Effector CD4-positive, alpha-beta T cell (primary cell): ENCODE measurements around the gene SLC25A38.

Source experiments
- DNase-seq: peaks from one replicate; pipeline ENCODE4 v3.0.0-alpha.2; 2020

SLC25A38 gene

DNA sequence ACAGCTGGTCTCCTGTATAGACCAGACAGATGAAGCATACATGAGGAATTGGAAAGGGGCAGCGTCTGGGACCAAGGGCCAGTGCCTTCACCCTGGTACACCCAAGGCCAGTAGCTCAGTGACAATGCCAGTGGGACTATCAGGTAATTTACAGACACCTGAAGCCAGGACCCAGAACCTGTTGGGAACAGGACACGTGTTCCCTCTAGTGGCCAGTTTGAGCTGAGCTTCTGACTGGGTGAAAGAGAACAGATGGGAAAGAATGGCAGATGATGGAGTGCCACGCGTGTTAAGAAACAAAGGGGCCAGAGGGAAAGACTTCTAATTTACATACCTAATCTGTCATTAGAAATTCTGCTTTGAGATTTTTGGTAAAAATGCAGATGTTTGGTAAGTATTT, 5.1 kb upstream of the SLC25A38 start:
- DNase-seq = peak; percentile 50

DNA sequence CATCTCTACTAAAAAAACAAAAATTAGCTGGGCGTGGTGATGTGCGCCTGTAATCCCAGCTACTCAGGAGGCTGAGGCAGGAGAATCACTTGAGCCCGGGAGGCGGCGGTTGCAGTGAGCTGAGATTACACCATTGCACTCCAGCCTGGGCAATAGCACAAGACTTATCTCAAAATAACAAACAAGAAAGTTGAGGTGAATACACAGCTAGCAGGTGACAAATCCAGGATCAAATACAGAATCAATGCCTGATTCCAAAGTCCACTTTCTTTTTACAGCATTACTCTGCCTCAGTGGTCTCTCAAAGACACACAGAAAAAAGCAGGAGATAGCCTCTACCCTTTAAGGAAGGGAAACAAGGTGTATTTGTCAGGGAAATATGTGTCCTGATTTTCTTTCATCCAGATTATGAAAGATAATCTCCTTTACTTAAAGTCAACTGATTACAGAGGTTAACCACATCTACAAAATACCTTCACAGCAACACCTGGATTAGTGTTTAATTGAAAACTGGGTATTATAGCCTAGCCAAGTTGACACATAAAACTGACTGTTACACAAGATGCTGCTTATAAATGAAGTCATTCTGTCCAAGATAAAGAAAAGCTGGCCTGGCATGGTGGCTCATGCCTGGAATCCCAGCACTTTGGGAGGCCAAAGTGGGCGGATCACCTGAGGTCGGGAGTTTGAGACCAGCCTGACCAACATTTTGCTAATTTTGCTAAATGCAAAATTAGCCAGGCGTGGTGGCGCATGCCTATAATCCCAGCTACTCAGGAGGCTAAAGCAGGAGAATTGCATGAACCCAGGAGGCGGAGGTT, 4.0 kb upstream of the SLC25A38 start:
- DNase-seq = no peak

DNA sequence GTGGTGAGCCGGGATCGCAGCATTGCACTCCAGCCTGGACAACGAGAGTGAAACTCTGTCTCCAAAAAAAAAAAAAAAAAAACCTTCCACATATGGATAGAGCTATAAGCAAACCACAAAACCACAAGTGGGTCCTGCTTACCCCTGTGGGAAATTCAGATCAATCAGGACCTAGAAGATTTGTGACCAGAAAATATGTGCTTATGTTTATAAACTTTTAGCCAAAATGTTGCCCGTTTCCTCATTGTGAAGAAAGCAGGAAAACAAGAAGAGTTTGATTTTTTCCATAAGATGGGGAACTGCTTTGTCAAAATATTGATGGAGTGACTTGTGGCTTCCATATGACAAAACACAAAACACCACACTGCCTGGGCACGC, 3.4 kb upstream of the SLC25A38 start:
- DNase-seq = no peak

DNA sequence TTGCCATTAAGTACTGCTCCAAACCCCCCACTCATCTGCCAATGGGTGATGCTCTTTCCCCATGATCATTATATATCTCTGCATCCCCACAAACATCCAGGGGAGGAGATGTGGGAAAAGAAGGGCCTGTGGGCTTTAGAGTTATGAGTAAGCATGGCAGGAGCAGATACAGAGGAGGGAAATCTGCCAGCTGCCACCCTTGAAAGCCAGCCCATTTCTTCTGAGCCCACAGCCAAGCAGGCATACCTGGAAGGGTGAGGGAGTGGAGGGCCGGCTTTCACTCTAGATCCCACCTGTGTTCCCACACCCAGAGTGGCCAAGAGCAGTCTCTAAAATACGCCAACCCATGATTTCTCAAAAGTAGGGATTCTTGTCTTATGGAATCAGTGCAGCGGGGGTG, 1.7 kb upstream of the SLC25A38 start:
- no peak for DNase-seq

DNA sequence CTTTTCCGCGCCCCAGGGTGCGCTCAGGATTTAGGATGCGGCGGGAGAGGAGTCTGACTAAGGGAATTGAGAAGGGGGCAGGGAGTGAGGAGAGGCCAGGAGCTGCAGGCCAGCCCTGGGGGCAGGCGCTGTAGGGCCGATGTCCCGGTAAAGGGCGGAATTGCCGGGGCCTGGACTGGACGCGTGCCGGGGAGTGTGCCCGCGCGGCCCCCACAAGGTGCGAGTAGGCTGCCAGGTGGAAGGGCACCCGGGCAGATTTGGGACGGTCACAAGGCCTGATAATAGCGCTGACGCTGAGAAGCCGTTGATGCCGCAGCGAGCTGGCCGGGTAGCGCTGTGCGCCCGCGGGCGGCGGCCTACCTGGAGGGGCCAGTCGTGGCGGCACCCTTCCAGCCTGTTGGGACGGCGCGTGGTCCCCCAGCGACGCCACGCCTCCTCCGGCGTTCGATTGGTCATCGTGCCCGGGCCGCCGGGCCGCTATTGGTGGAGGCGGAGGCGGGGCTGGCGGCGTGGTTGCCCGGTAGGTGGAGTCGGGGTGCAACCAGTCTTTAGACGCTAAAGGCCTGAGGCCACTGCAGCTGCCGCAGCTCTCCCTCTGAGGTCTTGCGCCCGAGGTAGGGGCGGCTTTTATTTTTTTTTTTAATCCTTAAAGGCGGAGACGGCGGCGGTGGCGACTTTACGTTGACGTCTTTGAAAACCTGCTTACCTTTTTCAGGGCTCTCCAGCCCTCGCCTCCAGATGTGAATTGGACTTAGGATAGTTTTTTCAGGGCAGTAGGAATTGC, 903 bp downstream of the SLC25A38 start:
- peak; percentile 91 for DNase-seq

DNA sequence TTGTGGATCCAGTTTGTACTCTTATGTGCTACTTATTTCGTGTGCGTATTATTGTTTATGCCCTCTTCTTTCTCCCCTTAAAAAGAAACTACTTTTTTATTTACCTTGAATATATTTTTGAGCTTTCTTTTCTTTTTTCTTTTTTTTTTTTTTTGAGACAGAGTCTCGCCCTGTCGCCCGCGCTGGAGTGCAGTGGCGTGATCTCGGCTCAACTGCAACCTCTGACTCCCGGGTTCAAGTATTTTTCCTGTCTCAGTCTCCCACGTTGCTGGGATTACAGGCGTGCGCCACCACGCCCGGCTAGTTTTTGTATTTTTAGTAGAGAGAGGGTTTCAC, 1.5 kb downstream of the SLC25A38 start:
- no peak for DNase-seq

DNA sequence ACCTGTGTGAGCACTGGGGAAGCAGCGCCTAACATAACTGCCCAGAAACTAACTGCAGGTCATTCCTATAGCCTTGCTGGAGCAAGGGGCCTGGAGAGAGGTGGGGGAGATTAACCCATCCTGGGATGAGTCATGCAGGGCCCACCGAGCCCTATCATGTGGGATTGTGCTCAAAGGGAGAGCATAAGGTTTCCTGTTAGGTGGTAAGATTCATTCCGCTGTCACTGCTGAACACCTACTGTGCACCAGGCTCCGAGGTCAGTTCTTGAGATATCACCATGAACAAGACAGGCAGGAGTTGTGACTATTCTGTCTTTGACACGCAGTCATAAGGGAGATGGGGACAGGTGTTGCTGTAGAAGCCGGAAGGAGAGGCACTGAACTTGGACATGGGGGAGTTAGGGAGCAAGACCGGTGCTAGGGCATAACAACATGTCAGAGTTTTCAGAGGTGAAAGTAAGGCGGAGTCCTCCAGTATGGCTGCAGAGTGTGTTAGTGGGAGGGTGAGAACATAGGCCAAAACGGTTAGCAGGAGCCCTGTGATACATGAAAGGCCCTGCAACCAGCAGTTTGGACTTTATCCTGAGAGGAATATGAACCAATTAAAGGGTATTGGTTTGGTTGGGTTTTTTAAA, 2.4 kb downstream of the SLC25A38 start:
- DNase-seq = no peak

DNA sequence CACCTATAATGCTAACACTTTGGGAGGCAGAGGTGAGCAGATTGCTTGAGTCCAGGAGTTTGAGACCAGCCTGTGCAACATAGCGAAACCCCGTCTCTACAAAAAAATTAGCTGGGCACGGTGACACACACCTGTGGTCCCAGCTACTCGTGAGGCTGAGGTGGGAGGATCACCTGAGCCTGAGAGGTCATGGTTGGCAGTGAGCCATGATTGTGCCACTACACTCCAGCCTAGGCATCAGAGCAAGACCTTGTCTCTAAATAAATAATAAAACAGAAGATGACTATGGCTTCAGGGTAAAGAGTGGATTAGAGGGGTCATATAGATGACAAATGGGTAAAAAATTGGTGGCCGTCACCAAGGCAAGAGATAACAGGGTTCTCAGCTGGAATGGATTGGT, 3.1 kb downstream of the SLC25A38 start:
- DNase-seq = no peak

DNA sequence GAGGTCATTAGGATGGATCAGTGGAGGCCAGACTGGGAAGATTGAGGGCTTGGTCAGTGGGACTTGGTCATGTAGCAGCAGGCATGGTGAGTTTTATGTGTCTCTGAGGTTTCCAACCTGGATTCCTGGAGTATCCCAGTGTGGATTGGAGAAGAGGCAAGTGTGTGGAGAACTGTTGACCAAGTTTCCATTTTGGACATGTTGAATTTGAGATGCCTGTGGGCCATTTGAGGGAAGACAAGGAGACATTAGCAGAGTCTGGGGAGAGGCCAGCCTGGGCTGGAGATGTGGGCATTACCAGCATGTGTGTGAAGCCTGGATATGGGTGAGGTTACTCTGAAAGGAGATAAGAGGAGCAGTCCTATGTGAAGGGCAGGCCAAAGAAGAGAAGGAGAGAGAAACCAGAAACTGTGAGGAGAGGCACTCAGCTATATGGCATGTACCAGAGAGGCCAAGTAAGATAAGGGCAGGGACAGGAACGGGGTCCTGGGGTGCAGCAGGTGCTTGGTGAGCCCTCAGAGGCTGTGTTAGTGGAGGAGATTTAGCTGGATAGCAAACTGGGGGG, 4.3 kb downstream of the SLC25A38 start:
- no peak for DNase-seq

DNA sequence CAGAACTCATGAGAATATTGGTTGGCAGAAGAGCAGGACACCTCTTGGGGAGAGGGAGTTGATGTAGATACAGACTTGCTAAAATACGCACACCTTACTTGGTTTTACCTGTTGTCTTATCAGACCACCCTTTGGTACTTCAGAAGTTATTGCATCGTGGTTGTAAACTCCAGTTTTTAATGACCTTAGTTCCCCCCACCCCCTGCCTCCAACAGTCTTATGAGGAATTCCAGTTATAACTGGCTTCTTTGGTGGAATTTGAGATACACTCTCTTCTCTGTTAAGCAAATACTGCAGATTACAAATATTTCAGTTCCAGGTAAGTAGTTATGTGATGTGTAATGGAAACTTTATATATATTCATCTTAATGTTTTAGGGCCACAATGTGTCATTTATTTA, 5.0 kb downstream of the SLC25A38 start:
- DNase-seq = no peak

DNA sequence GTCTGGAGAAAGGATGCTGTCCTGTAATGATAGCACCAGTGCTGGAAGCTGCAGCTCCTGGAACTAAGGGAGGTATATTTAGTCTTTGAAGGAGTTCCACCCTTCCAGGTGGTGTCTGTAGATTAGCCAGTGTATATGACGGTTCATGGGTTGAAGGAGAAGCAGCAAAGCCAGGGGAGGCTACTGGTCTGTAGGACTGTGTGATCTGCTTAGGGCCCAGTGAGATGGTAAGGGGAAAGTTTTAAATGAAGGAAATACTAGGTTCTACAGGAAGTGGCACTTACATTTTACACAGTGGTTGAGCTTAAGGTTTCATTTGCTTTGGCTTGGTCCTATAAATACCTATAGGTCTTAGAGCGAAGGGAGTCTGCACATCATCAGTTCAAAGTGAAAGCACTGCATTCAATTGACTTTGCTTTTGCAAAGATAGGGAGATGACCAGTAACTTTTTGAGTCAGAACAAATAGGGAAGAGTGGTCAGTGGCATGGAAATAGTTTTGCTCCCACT, 5.6 kb downstream of the SLC25A38 start:
- DNase-seq = no peak

DNA sequence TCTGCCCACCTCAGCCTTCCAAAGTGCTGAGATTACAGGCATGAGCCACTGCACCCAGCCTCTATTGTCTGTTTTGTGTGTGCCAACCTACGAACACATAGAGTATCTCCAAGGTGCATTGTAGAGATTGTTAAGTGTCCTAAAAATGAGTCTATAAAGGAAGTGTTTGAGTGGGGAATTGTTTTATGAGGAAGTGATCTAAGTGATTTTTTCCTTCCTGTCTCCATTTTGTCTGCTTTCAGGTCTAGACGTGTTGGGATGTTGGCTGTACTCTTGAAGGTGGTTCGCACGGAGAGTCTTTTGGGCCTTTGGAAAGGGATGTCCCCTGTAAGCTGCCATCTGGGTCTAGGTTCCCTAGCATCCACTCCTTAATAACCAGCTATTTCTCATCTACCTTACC, 7.0 kb downstream of the SLC25A38 start:
- no peak for DNase-seq

DNA sequence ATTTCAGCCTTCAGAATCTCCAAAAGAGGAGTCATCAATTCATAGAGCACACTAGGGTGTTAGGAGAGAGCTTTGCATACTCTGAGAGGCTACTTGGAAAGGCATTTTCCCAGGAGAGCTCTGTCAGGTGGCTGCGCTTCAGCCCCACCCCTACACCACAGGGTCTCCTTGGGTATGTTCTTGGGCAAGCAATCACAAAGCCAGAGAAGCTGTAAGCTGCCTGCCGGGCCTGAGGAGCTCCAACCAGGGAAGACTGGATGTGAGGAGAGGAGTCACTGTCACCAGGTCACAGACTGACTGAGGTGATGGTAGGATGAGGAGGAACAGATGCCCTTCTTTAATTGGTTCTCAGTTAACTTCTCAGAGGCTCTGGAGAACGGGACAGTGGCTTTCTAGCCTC, 13.5 kb downstream of the SLC25A38 start:
- DNase-seq = no peak

DNA sequence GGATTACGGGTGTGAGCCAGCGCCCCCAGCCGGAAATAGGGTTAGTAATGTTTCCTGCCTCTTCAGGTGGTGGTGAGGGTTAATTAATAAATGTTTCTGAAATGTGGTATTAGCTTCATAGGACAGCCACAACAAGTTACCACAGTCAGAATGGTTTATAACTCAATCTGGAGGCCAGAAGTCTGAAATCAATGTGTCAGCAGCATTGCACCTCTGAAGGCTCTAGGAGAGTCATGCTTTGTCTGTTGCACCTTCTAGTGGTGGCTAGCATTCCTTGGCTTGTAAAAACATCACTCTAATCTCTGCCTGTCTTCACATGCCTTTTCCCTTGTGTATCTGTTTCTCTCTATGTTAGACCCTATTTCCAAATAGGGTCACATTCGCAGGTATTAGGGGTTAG, 15.5 kb downstream of the SLC25A38 start:
- DNase-seq = no peak

DNA sequence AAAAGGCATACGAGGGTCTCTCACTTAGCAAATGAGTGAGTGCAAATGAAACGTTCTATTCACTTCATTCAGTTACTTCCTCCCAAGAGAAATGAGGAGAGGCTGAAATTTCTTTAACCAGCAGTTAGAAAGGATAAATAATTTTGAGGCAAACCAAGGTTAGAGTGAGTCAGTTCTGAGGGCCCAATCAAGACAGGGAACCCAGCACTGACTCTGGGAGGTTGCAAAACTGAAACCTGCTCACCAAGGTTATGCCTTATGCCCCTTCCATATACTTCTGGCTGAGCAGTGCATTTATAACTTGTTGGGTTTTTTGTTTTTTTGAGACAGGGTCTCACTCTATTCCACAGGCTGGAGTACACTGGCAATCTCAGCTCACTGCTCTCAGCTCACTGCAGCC, 18.8 kb downstream of the SLC25A38 start:
- DNase-seq = no peak

DNA sequence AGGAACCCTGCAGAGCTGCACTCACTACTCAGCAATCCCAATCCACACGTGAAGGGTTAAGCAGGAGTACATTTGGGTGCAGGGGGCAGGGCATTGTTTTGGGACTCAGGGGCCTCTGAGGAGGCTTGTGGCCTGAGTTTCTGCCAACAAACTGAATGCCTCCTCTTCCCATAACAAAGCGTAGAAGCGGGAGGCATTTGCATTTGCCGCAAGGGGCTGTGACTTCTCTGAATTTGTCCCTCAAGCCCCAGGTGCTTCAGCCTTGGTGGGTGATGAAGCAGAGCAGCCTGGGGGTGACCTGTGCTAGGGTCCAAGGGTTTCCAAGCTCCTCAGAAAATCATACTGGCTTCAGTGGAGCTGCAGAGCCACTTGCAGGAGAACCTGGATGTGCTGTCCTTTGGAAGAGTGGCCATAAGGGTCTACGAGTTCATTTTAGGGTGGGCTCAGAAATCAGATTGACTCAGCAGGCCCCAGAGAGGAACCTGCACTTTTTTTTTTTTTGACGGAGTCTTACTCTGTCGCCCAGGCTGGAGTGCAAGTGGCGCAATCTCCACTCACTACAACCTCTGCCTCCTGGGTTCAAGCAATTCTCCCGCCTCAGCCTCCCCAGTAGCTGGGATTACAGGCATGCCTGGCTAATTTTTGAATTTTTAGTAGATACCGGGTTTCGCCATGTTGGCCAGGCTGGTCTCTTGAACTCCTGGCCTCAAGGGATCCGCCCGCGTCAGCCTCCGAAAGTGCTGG, 21.9 kb downstream of the SLC25A38 start:
- no peak for DNase-seq

DNA sequence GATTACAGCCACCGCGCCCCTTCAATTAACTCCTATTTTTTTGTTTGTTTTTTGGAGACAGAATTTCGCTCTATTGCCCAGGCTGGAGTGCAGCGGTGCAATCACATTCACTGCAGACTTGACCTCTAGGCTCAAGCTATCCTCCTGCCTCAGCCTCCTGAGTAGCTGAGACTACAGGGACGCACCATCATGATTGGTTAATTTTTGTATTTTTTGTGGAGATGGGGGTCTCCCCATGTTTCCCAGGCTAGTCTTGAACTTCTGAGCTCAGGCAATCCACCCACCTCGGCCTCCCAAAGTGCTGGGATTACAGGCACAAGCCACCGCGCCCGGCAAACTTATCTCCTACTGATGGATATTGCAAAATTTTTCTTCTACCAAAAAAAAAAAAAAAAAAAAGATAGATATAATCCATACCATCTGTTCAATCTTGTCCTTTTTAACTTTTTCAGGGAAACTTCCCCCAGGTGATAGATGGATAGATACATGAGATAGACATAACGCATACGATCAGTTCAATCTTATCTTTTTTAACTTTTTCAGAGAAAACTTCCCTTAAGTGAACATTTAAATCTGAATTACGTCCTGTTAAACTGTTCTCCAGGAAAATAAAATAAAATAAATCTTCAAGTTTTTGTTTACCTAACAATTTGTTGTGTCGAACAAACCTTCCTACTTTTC, 22.7 kb downstream of the SLC25A38 start:
- no peak for DNase-seq

DNA sequence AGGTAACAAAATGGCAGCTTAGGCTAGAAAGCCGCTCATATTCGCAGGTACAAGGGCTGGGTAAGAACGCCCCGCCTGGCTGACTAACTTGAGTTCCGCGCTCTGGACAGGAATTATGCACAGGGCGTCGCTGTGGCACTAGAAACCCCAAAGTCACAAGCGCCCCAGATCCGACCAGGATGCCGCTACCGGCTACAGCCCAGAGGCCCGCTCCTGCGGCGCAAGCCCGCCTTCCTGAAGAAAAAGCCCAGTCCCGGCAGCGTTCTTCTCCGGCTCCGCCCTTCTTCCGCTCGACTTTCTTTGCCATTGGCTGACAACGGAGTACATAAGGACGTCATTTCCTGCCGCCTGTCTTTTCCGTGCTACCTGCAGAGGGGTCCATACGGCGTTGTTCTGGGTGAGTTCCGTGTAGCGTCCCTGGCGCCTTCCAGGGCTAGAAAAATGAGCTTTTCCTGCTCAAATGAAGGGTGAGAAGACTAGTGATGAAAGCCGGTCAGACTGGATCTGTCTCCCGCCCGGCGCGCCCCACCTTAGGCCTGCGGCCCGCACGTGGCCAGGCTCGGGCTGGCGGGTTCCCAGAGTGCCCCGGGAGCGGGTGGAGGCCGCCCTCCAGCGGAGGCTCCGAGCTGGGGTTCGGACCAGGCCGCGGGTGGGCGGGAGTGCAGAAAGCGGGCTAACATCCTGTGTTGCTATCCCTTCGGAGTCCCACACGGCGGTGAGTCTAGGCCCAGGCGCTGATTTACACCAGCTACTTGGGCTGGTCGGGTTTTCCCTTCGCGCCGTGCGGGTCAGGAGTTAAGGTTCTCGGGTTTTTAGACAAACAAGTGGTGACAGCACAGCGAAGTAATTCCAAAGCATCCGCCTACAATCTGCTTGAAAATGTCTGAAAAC, 23.4 kb downstream of the SLC25A38 start, which contains the start of gene RPSA:
TSS of gene RPSA (plus strand) at position 353 of the 891 bp plus-strand sequence. CDS start 934 bp downstream, outside the sequence.
- peak; percentile 93 for DNase-seq

DNA sequence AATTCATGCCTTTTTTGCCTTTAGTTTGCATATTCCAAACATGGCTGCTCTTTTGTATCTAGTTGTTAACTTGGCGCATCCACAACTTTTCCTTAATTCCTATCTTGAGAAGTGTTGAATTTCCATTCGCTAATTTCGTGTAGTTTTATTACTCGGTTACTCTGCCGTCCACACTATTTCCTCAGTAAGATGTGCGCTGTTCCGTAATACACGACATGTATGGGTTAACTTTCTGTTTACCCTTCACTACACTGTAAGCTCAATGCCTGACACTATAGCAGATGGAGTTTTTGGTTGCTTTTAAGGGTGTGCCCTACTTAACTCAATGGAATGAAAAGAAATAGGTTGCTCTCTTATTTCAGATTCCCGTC, 24.1 kb downstream of the SLC25A38 start:
- no peak for DNase-seq

DNA sequence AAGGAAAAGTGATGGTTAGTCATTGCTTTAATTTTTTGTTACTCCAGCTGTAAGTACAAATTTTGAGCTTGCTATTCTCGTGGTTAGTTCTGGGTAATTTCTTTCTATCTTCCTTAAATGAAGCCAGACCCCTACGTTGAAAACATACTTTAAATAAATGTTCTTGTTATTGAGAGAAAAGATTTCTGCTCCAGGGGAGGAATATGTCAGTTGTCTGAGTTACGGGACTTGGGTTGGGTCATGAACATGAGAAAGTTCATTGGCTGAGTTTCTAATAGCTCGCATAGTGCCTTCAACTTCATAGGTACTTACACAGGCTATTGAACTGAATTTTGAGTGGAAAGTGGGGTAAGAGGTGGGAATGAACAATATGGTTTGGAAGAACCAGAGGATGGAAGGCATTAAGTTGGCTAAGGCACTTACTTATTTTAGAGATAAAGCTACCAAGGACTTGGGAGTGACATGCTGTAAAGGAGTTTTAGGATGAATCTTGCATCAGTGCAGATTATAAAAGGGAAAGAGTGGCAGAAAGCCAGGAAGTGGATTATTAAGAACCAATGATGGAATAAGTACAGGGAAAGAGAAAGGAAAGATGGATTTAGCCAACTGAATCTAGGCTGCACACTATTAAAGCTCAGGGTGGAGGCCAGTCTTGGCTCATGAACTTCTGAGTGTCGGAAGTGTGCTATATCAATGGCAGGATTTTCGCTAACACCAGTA, 24.8 kb downstream of the SLC25A38 start:
- no peak for DNase-seq
